HG03520 (cell line): ENCODE results near the gene GTF2A1.

Experiments
- ATAC-seq: cut with Tn5 transposase; IDR thresholded peaks from one replicate; pipeline ENCODE4 v1.9.1; 2021; ENCODE audit warnings: mild to moderate bottlenecking, moderate library complexity; ENCODE audit not compliant: unreplicated experiment

Gene GTF2A1

DNA sequence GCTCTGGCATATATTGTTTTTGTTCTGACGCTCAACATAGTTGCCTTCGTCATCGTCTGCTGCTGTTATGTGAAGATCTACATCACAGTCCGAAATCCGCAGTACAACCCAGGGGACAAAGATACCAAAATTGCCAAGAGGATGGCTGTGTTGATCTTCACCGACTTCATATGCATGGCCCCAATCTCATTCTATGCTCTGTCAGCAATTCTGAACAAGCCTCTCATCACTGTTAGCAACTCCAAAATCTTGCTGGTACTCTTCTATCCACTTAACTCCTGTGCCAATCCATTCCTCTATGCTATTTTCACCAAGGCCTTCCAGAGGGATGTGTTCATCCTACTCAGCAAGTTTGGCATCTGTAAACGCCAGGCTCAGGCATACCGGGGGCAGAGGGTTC is 77.0 kb downstream of the GTF2A1 start:
- no peak for ATAC-seq

DNA sequence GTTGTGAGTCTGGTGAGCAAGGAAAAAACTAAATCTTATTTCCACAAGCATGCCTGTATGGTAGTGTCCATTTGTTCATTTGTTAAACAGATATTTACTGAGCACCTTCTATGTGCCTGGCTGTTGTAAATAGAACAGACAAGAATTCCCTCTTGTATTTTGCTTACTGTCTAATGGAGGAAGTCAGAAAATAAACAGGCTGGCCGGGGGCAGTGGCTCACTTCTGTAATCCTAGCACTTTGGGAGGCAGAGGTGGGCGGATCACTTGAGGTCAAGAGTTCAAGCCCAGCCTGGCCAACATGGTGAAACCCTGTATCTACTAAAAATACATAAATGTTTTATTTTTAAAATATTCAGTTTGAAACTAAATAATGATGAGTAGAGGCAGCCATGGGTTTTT is 79.3 kb downstream of the GTF2A1 start:
- no peak for ATAC-seq

DNA sequence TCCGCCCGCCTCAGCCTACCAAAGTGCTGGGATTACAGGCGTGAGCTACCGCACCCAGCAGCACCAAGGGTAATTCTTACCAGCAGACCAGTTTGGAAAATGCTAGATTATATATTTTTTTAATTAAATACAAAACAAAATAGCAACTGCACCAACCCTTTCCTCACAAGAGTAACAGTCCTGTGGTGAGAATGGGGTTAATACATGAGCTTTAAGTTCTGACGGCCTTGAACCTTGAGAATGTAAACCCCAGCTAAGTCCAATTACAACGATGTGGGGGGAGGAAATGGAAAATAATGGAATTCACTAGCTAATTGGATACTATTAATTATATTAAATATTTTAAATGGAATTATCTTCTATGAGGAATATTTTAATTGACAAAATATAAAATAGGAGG is 82.3 kb downstream of the GTF2A1 start:
- ATAC-seq, result no peak

DNA sequence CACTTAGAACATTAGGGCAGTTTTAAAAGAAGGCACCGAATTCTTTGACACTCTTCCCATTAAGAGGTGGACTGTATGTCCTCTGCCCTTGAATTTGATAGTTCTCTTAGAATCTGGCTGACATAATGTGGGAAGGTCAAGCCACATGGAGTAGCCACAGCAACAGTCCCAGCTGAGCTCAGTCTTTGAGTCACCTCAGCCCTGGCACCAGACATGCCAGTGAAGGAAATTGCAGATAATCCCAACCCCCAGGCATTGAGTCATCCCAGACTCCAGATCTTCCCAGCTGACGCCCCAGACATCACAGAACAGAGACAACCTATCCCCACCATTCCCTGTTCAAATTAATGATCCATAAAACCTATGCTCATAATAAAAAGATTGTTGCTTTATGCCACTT is 83.4 kb downstream of the GTF2A1 start:
- no peak for ATAC-seq

DNA sequence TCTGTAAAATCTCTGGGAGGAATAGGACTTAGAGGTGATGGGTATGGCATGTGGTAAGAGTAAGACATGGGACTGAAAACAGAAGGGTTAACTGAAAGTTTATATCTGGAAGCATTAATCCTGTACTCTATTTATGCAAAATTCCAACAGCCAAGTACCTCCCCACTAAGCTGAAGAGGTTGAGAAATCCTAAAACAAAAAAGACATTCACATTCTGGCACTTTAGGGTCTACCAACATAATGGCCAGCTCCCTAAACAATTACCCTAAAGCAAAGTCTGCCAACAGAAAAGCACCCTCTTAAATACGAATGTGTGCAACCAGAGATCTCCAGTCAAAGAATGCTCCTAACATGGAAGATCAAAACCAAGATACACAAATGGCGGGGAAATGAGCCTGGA is 87.4 kb downstream of the GTF2A1 start:
- no peak for ATAC-seq

DNA sequence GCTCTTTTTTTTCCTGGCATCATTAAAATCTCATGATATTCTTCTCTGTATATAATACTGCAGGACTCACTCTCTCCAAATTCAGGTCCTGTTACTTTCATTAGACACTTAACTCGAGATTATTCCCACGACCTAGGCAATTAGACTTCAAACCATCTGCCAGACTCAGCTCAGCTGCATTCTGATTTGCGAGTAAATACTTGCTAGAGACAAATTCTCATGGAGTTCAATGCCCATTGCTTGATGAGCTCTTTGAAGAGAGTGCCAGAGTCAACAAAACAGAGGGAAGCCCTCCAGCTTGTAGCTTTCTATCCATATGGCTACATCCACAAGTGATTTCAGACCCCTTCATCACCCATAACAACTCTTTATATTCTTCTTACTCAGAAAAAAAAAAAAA is 88.3 kb downstream of the GTF2A1 start:
- ATAC-seq, result no peak

DNA sequence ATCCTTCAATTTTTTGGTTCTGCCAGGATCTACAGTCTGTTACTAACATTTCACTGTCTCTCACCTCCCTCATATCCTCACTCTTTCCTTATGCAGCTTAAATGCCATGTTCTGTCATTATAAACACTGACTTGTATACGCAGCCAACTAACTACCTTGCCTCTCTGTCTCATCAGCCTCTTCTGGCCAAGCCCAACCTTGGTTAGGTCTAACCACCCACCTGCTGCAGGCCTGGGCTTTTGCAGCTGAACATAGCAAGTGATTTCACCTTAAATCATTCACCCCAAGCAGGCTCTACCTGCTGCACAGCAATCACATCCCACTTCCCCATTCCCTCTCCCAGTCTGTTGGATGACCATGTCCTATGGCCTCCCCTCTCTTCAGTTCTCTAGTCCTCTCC is 91.5 kb downstream of the GTF2A1 start:
- no peak for ATAC-seq

DNA sequence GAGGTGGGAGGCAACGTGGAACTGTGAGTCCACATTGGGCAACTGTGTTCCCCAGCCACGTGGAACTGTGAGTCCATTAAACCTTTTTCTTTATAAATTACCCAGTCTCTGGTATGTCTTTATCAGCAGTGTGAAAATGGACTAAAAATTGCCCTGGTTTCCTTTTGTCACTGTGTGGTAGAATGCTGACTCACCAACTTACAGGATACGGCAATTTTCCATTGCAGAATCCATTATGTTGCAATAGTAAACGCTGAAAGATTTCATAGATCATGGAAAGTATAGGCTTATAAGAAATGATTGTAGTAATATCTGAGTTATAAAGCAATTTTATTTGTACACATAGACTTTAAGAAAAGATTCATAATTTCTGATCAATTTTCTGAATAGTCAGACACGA is 93.0 kb downstream of the GTF2A1 start:
- ATAC-seq, result no peak

DNA sequence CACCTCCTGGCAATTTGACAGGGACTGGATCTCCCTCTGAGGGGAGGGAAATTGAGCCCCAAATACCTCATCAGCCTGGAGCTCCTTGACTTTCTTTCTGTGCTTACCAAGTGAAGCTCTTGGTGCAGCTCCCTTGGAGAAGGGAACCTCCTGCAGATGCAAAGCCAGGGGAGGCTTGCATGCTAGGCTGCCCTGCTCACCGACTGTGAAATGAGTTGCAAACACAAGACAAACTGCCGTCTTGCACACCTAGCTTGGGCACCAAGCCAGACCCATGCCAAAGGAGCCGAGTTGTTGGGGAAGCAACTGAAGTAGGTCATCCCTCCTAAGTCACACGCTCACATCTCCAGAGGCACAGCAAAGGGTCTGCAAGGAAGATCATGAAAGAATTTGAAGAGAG is 95.2 kb downstream of the GTF2A1 start:
- ATAC-seq, result no peak
